ENCODE measurements around the gene EN2.

The EN2 gene

GRCh38 chr7:155505422-155505793 lies 47.5 kb downstream of the EN2 start:
- Histone ChIP-seq H3K4me1 (peaks cover 0 to 8% (median 3%) of the 10 kb centered on the region in 4 donors), H3K27me3 (peaks cover 3 to 90% of the 10 kb centered on the region in 2 donors), H3K9me3 (no peaks in the 10 kb centered on the region), H3K4me3 (no peak overlapping the region), H3K27ac (no peak overlapping the region), H3K36me3 (no peaks in the 10 kb centered on the region)
- no peak for DNase-seq
- no peak for TF ChIP-seq CTCF (IDR thresholded peaks at IDR 0.05)
- intact Hi-C loops (cut with DNase I; ENCODE audit: low total_unique reads) = no loop called here

DNA sequence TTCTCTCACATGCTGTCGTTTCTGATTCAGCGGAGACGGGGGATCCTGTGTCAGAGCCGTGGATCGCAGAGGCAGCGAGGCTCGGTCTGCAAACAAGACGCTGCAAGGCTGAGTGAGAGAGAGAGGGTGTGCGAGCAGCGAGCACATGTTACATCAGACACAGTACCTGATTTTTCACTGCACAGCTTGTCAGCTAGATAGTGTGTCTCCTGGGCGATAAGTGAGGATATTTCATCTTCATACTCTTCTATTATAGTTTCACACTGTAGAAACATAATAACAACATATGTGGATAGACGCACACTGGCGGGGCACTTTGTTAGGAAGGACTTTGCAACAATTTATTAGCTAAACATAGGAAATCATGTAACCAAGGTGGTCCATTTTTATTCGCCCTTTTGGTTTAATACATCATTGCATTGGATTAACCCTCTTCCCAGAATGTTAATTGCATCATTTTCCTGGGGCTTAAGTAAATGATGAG lies 49.0 kb downstream of the EN2 start:
- Histone ChIP-seq H3K4me1 (peaks cover 0 to 8% (median 3%) of the 10 kb centered on the region in 4 donors), H3K9me3 (no peaks in the 10 kb centered on the region), H3K27ac (no peak overlapping the region), H3K27me3 (peaks cover 3 to 88% of the 10 kb centered on the region in 2 donors), H3K4me3 (no peak overlapping the region), H3K36me3 (no peaks in the 10 kb centered on the region)
- no peak for TF ChIP-seq CTCF (IDR thresholded peaks at IDR 0.05)
- intact Hi-C loops (cut with DNase I; ENCODE audit: low total_unique reads) = no loop called here
- DNase-seq = no peak

- H3K4me3 ChIP-seq = no peak overlapping the region
- H3K4me1 ChIP-seq = peaks cover 0 to 8% (median 3%) of the 10 kb centered on the region in 4 donors
- no peaks in the 10 kb centered on the region for H3K9me3 ChIP-seq
- no peak overlapping the region for H3K27ac ChIP-seq
- no peak for TF ChIP-seq CTCF (IDR thresholded peaks at IDR 0.05)
- H3K36me3 ChIP-seq = no peaks in the 10 kb centered on the region
- peaks cover 3 to 88% of the 10 kb centered on the region in 2 donors for H3K27me3 ChIP-seq
- intact Hi-C loops (cut with DNase I; ENCODE audit: low total_unique reads) = no loop called here
- DNase-seq = no peak
Measured at GRCh38 chr7:155507576-155507975, 49.6 kb downstream of the EN2 start.

DNA sequence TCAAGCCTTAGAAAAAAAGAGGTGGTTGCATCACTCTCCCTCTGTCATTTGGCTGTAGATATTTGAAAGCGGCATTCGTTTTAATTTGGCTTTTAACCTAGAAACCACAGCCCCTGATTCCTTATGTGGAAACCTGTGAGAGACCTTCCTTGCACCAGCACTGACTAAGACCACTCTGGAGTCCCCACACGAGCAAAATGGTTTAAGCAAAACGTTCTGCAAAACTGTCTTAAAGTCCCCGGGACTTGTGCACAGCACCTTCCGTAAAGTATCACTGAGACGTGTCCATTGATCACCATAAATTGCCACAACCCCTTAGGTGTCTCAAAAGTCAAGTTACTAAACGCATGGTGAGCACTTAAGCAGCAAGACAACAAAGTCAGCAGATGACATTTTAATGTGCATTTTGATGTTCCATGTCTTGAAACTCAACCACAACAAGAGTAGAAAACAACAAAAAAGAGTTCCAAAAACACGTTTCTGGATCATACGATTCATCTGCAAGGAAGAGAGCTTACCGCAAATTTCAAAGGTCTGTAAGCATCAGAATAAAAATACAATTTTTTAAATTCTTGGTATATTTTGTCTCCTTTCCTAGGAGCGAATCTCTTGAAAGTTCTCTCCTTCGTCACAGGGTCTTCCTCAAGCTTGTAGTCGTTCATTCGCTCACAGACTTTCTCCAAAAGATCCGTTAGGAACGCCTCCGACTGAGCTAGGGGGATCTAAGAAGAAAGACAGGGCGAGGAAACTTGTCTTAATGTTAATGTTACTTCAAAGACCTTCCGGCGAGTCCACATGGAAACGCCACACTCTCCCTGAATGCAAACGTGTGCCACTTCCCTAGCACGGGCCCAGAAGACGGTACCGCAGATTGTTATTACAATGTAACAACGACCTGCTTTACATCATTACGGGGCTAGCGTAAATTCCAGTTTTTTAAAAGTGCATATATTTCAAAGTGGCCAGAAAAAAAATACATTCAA lies 50.7 kb downstream of the EN2 start:
- Histone ChIP-seq H3K4me1 (peaks cover 0 to 8% (median 3%) of the 10 kb centered on the region in 4 donors), H3K27me3 (peaks cover 3 to 81% of the 10 kb centered on the region in 2 donors)

DNA sequence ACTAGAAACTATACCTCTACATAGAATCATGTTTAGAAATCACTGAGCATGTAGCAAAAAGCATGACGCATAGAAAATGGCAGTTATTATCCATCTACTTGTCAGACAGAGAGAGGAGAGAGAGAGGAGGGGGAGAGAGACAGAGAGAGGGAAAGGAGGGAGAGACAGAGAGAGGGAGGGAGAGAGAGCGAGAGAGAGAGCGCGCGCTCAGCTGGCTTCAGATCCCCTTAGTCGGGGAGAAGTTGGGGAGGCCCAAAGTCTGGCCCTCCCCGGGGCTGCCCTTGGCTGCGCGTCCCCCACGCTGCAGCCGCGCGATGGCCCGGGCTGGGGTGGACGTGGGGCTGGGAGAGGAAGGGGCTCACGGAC lies 51.4 kb downstream of the EN2 start:
- no peak overlapping the region for H3K4me3 ChIP-seq
- no peak overlapping the region for H3K27ac ChIP-seq
- peaks cover 0 to 8% (median 3%) of the 10 kb centered on the region in 4 donors for H3K4me1 ChIP-seq
- DNase-seq = no peak
- intact Hi-C loops (cut with DNase I; ENCODE audit: low total_unique reads) = no loop called here
- no peak for TF ChIP-seq CTCF (IDR thresholded peaks at IDR 0.05)
- H3K36me3 ChIP-seq = no peaks in the 10 kb centered on the region
- peaks cover 3 to 80% of the 10 kb centered on the region in 2 donors for H3K27me3 ChIP-seq
- H3K9me3 ChIP-seq = no peaks in the 10 kb centered on the region

More for the DNA sequence above, 50.7 kb downstream of the EN2 start:
- Histone ChIP-seq H3K36me3 (no peaks in the 10 kb centered on the region), H3K9me3 (no peaks in the 10 kb centered on the region), H3K27ac (no peak overlapping the region), H3K4me3 (no peak overlapping the region)
- DNase-seq = no peak
- no peak for TF ChIP-seq CTCF (IDR thresholded peaks at IDR 0.05)
- intact Hi-C loops (cut with DNase I; ENCODE audit: low total_unique reads) = no loop called here
